PC-9 (cell line): ENCODE results near the gene PTPRM.

ENCODE experiments used
- EZH2 ChIP-seq: fragments of 200-600 bp; sonication (generic); IDR thresholded peaks from 2 replicates; pipeline ENCODE4 v1.8.0; 2017; ENCODE audit warnings: antibody characterized with exemption, low read depth
- TF ChIP-seq, protein P1 (sequence below): fragments of 200-600 bp; sonication (generic); conservative IDR thresholded peaks from 2 replicates; pipeline ENCODE4 v1.6.1; 2017; ENCODE audit warnings: mixed run types, antibody characterized with exemption, mild to moderate bottlenecking, moderate library complexity

DNA sequence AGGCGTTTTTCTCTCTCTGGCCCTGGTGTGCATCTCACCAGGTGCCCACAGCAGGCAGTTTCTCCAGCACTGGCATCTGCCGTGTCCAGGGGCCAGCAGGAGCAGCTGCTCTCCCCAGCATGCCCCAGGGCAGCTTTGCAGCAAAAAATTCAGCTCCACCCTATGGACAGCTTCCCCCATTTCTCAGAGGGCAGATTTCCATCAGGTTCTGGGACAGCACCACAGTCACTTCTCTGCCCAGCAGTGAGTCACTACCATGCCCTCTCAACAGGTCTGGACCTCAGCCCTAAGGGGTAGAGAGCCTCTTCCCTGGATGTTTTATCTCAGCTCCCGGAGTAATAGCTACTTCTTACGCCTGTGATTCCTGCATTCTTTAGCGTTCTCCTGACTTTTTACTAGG is 871.9 kb downstream of the PTPRM start:
- TF ChIP-seq, protein P1, sequence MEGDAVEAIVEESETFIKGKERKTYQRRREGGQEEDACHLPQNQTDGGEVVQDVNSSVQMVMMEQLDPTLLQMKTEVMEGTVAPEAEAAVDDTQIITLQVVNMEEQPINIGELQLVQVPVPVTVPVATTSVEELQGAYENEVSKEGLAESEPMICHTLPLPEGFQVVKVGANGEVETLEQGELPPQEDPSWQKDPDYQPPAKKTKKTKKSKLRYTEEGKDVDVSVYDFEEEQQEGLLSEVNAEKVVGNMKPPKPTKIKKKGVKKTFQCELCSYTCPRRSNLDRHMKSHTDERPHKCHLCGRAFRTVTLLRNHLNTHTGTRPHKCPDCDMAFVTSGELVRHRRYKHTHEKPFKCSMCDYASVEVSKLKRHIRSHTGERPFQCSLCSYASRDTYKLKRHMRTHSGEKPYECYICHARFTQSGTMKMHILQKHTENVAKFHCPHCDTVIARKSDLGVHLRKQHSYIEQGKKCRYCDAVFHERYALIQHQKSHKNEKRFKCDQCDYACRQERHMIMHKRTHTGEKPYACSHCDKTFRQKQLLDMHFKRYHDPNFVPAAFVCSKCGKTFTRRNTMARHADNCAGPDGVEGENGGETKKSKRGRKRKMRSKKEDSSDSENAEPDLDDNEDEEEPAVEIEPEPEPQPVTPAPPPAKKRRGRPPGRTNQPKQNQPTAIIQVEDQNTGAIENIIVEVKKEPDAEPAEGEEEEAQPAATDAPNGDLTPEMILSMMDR: no peak
- no peak for TF ChIP-seq EZH2
